ENCODE results near the gene DHTKD1.

DHTKD1 gene, protein sequence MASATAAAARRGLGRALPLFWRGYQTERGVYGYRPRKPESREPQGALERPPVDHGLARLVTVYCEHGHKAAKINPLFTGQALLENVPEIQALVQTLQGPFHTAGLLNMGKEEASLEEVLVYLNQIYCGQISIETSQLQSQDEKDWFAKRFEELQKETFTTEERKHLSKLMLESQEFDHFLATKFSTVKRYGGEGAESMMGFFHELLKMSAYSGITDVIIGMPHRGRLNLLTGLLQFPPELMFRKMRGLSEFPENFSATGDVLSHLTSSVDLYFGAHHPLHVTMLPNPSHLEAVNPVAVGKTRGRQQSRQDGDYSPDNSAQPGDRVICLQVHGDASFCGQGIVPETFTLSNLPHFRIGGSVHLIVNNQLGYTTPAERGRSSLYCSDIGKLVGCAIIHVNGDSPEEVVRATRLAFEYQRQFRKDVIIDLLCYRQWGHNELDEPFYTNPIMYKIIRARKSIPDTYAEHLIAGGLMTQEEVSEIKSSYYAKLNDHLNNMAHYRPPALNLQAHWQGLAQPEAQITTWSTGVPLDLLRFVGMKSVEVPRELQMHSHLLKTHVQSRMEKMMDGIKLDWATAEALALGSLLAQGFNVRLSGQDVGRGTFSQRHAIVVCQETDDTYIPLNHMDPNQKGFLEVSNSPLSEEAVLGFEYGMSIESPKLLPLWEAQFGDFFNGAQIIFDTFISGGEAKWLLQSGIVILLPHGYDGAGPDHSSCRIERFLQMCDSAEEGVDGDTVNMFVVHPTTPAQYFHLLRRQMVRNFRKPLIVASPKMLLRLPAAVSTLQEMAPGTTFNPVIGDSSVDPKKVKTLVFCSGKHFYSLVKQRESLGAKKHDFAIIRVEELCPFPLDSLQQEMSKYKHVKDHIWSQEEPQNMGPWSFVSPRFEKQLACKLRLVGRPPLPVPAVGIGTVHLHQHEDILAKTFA

DNA sequence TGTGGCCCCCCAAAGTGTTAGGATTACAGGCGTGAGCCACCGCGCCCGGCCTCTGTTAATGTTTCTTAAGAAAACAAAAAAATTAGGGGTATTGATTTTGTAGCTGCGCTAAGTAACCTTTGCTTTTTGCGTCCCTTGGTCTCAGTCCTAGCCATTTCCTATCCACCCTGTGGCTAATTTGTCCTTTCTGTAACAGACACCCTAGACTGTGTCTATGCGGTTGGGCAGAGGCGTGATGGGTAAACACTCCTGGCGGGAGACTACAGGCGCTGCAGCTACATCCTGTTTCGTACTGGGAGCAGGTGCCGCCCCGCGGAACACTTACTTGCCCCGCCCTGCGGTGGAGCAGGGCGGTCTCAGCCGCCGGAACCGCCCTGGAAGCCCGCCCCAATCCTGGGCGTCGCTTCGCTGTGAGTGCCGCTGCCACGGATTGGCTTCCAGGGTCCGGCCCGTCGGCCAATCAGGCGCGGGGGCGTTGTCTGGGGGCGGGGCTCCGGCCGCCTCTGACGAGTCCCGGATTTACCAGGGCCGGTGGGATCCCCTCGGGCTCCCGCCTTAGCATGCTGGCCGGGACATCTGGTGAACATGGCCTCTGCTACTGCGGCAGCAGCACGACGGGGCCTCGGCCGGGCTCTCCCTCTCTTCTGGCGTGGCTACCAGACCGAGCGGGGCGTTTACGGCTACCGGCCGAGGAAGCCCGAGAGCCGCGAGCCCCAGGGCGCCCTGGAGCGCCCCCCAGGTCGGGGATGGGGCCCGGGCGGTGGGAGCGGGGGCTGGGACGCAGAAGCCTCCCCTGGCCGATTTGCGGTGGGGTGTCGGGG lies at the start of gene DHTKD1:
Gene DHTKD1 (plus strand): TSS at position 506 of the 821 bp plus-strand sequence. CDS start 80 bp downstream, at position 586.
- peak; percentile 89 for DNase-seq

DNA sequence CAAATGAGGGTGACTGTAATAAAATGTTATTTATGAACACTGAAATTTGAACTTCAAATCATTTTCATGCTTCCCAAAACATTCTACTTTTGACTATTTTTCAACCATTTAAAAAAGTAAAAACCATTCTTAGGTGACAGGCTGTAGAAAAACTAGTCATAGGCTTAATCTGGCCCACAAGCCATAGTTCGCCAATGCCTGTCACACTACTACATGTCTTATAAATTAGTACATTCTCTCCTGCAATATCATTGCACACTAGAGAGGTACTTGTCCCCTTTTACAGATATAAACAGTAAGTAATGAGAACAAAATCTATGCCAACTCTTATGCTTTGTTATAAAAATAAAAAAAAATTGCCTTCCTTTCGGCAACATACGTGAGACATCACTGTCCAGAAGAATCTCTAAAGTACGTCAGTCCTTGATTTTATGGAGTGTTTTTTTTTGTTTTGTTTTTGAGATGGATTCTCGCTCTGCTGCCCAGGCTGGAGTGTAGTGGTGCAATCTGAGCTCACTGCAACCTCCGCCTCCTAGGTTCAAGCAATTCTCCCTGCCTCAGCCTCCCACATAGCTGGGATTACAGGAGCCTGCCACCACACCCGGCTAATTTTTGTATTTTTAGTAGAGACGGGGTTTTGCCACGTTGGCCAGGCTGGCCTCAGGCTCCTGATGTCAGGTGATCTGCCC lies 49.3 kb upstream of the DHTKD1 start:
- no peak for DNase-seq

GRCh38 chr10:12020574-12020973 lies 48.2 kb upstream of the DHTKD1 start:
- no peak for DNase-seq

DNA sequence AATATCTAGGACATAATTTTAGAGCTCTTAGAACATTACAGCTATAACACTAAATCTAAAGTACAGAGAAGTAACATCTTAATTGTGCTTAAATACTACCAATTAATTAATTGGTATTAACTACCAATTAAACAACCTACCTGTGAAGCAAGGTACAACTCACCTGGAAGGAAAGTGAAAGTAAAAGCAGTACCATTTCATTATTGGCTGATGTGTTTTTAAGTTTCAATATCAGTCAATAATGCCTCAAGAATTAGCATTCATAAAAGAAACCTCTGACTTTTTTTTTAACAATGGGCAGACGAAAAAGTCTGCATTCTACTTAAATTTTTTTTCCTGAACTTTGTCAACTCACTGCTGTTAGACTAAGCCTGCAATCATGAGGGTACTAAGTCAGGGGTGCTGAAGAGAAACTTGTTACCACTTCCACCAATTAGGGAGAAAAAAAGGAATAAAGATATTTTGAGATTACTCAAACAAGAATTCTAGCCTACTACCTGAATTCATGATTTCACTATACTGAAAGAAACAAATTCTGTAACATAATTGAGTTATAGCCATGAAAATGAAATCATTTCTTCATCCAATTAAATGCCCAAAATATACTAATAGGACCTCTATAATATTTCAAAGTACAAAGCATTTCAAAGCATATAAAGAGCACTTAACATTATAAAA lies 46.0 kb upstream of the DHTKD1 start:
- no peak for DNase-seq

- no peak for DNase-seq
Observed at GRCh38 chr10:12025591-12025990, 43.2 kb upstream of the DHTKD1 start.

DNA sequence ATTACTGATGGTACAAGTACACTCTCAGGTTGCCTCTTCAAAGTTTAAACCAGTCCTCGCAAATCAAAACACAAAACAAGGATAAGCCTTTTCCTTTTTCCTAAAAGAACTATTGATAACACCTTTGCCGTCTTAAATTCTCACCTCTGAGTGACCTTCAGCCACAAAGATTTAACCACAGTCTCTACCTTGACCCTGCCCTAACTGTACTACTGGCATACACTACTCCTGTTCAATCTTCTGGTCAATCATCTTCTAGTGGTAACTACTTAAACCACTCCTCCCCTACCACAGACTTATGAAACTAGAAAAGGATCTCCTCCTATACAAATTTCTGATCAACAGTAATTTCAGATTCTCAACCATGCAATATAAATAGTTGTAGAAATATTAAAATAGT lies 41.2 kb upstream of the DHTKD1 start:
- no peak for DNase-seq

- DNase-seq, result no peak
Observed at GRCh38 chr10:12031404-12031803, 37.4 kb upstream of the DHTKD1 start.

GRCh38 chr10:12036073-12036655 lies 32.6 kb upstream of the DHTKD1 start:
- DNase-seq, result no peak

DNA sequence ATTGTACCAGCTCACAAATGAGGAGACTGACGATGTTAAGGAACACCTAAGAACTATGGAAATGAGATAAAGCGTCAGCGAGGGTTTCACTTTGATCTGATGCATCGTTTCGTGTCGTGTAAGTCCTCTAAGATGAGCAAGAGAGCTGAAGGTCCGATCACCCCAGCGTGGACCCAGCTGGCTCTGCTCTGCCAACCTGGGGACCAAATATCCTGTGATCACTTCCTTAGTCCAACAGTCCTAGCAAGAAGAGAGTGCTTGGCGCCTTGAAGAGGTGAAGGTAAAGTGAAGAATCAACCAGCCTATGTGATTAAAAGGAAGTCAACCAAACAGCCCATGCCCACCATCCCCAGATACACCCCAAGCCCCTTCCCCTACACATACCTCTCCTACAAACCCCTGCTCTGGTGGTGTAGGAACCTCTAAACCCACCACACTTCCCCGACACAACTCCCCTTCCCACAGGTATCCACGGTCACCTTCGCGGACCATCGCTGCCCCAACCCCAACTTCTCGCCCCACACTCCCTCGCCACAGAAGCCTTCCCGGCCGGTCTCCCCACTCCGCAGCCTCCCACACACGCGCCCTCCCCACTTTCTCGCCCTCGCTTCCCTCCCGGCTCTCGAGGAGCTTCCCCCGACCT lies 26.9 kb upstream of the DHTKD1 start:
- DNase-seq, result no peak

- no peak for DNase-seq
Observed at GRCh38 chr10:12042409-12042796, 26.4 kb upstream of the DHTKD1 start.

GRCh38 chr10:12042797-12043651 lies 25.7 kb upstream of the DHTKD1 start, which contains the start of gene UPF2:
Gene UPF2, minus strand, starts transcription at chr10:12042809. Its CDS starts 7,386 bp downstream, at chr10:12035423.
- peak; percentile 89 for DNase-seq

DNA sequence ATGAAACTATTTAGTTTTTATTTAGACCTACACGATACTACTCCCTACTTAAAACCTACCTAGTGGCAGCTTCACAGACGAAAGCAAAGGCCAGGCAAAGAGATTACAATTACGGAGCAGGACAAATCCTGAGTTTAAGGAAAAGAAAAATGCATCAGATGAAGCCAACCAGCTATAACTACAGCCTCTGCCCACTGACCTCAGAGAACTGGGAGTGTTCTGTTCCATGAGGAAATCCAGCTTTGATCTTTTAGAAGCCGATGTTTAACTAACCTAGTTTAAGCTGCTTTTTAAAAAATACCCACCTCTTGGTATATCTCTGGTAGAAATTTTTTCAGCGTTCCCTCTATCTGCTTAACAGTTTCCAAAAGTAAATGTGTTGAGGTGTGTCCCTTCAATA lies 23.2 kb upstream of the DHTKD1 start:
- DNase-seq, result no peak

- DNase-seq, result no peak
Observed at GRCh38 chr10:12048547-12048946, 20.2 kb upstream of the DHTKD1 start.

DNA sequence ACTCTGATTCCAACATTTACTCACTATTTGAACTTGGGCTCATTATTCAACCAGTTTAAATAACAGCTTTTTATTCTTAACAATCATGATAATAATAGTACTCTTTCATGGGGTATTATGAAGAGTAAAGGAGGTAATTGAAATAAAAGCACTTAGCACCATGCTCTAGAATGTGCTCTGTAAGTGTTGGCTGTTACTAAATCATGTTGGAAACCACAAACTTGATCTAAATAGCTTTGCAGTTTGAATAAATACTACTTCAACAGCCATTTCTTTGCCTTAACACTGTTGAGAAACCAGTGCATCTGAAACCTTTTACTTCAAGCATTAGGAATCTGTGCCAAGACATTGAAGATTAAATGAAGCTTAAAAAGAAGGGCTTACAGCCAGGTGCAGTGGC lies 18.2 kb upstream of the DHTKD1 start:
- DNase-seq, result no peak

DNA sequence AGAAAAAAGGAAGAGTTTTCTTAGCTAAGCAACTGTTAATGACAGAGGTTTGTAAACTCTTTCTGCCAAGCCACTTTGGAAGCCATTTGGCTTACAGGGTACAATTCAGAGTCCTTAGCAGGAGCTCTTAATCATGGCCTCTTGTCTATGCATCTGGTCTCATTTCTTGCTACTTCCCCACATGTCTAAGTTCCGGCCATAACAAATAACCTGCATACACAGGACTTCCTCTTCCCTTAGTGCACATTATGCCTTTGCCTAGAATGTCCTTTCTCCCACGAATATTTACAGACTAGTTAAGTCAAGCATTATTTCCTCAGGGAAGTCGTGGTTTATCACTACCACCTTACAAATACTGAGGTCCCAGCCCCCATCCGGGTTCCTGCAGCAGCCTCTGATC lies 17.5 kb upstream of the DHTKD1 start:
- DNase-seq, result no peak

GRCh38 chr10:12055732-12056131 lies 13.0 kb upstream of the DHTKD1 start:
- DNase-seq, result no peak

- DNase-seq, result no peak
Observed at GRCh38 chr10:12056748-12057147, 12.0 kb upstream of the DHTKD1 start.

DNA sequence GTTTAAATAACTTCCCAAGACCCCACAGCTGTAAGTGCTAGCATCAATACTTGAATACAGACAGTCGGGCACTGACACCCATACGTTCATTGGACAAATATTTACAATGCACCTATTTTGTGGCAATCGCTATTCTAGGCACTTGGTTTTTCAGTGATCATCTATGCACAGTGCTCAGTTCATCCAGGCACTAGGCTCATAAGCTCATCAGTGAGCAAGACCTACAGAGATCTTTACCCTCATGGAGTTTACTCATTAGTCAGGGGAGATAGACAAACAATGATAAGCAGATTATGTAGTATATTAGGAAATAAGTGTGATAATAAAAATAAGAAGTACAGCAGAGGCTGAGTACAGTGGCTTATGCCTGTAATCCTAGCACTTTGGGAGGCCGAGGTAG lies 7.6 kb upstream of the DHTKD1 start:
- no peak for DNase-seq

- no peak for DNase-seq
Observed at GRCh38 chr10:12062754-12063482, 5.8 kb upstream of the DHTKD1 start.

Measured in NCI-H2171 (cell line).